ENCODE data around the gene SLC44A4. TPM values are rescaled to one million over a fixed set of nuclear protein-coding genes. Genes with fewer than 3 reads are reported as not detected.

Gene SLC44A4
- total RNA-seq, 1 donor from 2014 or later: 0.11 TPM

- DNase-seq (ENCODE audit: low read depth): peak; percentile 50
These were observed 22.7 kb upstream of the SLC44A4 start for GRCh38 chr6:31901415-31901952.

GRCh38 chr6:31900917-31901414 is 22.2 kb upstream of the SLC44A4 start:
- DNase-seq (ENCODE audit: low read depth): peak; percentile 55

- DNase-seq (ENCODE audit: low read depth): no peak
These were observed 21.3 kb upstream of the SLC44A4 start for GRCh38 chr6:31899882-31900722.

GRCh38 chr6:31899215-31899614 is 20.4 kb upstream of the SLC44A4 start:
- DNase-seq (ENCODE audit: low read depth): no peak

- peak; percentile 42 for DNase-seq (ENCODE audit: low read depth)
These were observed 19.7 kb upstream of the SLC44A4 start for GRCh38 chr6:31898383-31899011.

- peak; percentile 86 for DNase-seq (ENCODE audit: low read depth)
These were observed 19.0 kb upstream of the SLC44A4 start, which contains the start of gene EHMT2 for GRCh38 chr6:31897612-31898382. Gene EHMT2 (minus strand): TSS chr6:31897698. CDS start chr6:31897677, 21 bp downstream.

- no peak for DNase-seq (ENCODE audit: low read depth)
These were observed 18.2 kb upstream of the SLC44A4 start for GRCh38 chr6:31896856-31897611.

GRCh38 chr6:31896493-31896855 is 17.7 kb upstream of the SLC44A4 start:
- DNase-seq (ENCODE audit: low read depth): no peak

GRCh38 chr6:31892821-31893220 is 14.0 kb upstream of the SLC44A4 start:
- DNase-seq (ENCODE audit: low read depth): peak; percentile 33

GRCh38 chr6:31889331-31889972 is 10.7 kb upstream of the SLC44A4 start:
- DNase-seq (ENCODE audit: low read depth): no peak

- DNase-seq (ENCODE audit: low read depth): peak; percentile 29
These were observed 9.8 kb upstream of the SLC44A4 start for GRCh38 chr6:31888276-31889258.

- DNase-seq (ENCODE audit: low read depth): no peak
These were observed 8.6 kb upstream of the SLC44A4 start for GRCh38 chr6:31887173-31888007.

- no peak for DNase-seq (ENCODE audit: low read depth)
These were observed 7.8 kb upstream of the SLC44A4 start for GRCh38 chr6:31886541-31886991.

- DNase-seq (ENCODE audit: low read depth): no peak
These were observed 5.8 kb upstream of the SLC44A4 start for GRCh38 chr6:31884528-31885035.

GRCh38 chr6:31883676-31884075 is 4.9 kb upstream of the SLC44A4 start:
- no peak for DNase-seq (ENCODE audit: low read depth)

- peak; percentile 93 for DNase-seq (ENCODE audit: low read depth)
These were observed 3.5 kb upstream of the SLC44A4 start for GRCh38 chr6:31882344-31882743.

GRCh38 chr6:31881136-31881859 is 2.5 kb upstream of the SLC44A4 start:
- peak; percentile 91 for DNase-seq (ENCODE audit: low read depth)
